ENCODE data around the gene VAV1. TPM values are rescaled to one million over a fixed set of nuclear protein-coding genes. Genes with fewer than 3 reads are reported as not detected.

The VAV1 gene, protein sequence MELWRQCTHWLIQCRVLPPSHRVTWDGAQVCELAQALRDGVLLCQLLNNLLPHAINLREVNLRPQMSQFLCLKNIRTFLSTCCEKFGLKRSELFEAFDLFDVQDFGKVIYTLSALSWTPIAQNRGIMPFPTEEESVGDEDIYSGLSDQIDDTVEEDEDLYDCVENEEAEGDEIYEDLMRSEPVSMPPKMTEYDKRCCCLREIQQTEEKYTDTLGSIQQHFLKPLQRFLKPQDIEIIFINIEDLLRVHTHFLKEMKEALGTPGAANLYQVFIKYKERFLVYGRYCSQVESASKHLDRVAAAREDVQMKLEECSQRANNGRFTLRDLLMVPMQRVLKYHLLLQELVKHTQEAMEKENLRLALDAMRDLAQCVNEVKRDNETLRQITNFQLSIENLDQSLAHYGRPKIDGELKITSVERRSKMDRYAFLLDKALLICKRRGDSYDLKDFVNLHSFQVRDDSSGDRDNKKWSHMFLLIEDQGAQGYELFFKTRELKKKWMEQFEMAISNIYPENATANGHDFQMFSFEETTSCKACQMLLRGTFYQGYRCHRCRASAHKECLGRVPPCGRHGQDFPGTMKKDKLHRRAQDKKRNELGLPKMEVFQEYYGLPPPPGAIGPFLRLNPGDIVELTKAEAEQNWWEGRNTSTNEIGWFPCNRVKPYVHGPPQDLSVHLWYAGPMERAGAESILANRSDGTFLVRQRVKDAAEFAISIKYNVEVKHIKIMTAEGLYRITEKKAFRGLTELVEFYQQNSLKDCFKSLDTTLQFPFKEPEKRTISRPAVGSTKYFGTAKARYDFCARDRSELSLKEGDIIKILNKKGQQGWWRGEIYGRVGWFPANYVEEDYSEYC
- total RNA-seq (2021) (0.73 to 0.83 TPM (median 0.80 TPM) in 3 replicates), Bru-seq, nascent RNA (percentile 12 among the genes with signal in this experiment)
- long read RNA-seq, experiment 1, partial matches to known transcripts, result 1 of 2 reads
- long read RNA-seq, experiment 1, other reads (novel, unspliced or antisense), result 0 of 2 reads
- long read RNA-seq, experiment 2, result 0 reads
- long read RNA-seq, experiment 3, result 0 reads

DNA sequence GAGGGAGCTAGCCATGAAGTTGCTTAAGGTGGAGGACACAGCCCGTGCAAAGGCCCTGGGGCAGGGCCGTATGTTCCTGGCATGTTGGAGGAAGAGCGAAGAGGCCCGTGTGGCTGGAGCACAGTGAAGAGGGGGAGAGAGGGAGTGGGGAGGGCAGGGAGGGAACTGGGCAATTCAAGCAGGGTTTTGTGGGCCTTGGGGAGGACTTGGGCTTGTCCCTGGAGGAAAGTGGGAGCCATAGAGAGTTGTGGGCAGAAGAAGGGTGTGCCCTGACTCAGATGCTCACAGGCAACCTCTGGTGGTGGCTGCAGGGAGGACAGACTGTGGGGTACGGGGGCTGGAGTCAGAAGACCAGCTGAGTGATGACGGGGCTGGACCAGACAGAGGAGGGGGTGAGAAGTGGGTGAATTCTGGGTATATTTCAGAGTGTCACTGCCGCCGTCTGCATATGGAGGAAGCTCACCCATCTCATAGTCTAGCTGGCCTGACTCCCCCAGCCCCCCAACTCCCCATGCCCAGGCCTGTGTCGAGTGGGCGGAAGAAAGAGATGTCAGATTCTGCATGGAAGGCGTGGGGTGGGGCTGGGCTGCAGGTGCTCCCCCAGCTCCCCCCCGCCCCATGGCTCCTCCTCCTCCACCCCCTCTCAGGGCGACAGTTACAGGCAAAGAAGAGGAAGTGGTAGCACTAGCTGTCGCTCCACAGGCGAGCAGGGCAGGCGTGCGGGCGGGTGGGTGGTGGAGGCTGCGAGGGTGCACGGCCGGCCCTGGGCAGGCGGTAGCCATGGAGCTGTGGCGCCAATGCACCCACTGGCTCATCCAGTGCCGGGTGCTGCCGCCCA is at the start of gene VAV1:
Gene VAV1 (plus strand): TSS at position 681 of the 838 bp plus-strand sequence. CDS start 100 bp downstream, at position 781.
- CTCF ChIA-PET, result interaction anchor here (0.6 to 3.5 kb wide), 10 partner anchors 19 to 311 kb away, joined by 3 to 26 read pairs (median 4); partner anchors contain the start of gene GPR108
- POLR2A ChIA-PET, result interaction anchor here (0.5 kb wide), 1 partner anchor 1009 kb away, joined by 4 read pairs; no protein-coding TSS in a partner anchor

DNA sequence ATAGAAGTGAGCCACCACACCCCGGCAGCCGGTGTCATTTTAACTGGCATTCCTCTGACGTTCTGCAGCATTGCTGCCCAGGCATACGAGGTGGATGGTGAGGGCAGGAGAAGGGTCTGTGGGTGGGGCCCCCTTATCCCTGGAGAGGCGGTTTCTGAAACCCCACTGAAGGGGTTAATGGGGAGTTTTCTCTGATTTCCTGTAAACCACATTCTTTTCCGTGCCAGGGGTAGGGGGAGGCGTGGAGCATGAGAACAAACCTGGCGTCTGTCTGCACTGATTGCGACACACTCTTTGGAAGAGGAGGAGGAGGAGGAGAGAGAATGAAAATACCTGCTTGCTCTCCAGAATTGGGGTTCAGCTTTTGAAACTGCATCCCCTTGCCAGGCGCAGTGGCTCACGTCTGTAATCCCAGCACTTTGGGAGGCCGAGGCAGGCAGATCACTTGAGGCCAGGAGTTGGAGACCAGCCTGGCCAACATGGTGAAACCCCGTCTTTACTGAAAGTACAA is 49.3 kb upstream of the VAV1 start:
- CTCF ChIA-PET, result interaction anchor here (1.6 kb wide), 1 partner anchor 10 kb away, joined by 4 read pairs; no protein-coding TSS in a partner anchor
- DNase-seq (ENCODE audit: low spot score) (no peak), ATAC-seq (no peak)
- H3K4me3 Mint-ChIP-seq, result no peak overlapping the region
- no peaks in the 10 kb centered on the region for H3K27me3 Mint-ChIP-seq (ENCODE audit: low read depth)
- peaks cover 10% of the 10 kb centered on the region for H3K4me1 Mint-ChIP-seq
- 0 out of 2 replicates have a peak, but pooled peaks cover 6% of the 10 kb centered on the region for H3K9me3 Mint-ChIP-seq
- POLR2A ChIA-PET, result no interaction called here
- H3K27ac Mint-ChIP-seq, result no peak overlapping the region
- TF ChIP-seq NR2C2 (CRISPR knock-in tag; IDR thresholded peaks at IDR 0.05) (no peak), NFATC4 (CRISPR knock-in tag; IDR thresholded peaks at IDR 0.05) (no peak), ZNF138 (CRISPR knock-in tag; conservative IDR thresholded peaks at IDR 0.05) (no peak)
- TF ChIP-seq, protein P1, sequence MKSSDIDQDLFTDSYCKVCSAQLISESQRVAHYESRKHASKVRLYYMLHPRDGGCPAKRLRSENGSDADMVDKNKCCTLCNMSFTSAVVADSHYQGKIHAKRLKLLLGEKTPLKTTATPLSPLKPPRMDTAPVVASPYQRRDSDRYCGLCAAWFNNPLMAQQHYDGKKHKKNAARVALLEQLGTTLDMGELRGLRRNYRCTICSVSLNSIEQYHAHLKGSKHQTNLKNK (CRISPR knock-in tag; IDR thresholded peaks at IDR 0.05), result no peak
- H3K36me3 Mint-ChIP-seq, result no peaks in the 10 kb centered on the region

More for the DNA sequence above, at the start of gene VAV1:
- Mint-ChIP-seq H3K27me3 (ENCODE audit: low read depth) (no peaks in the 10 kb centered on the region; the same call in 1 of the 2 replicates), H3K4me1 (peaks cover 6% of the 10 kb centered on the region; the same call in 1 of the 2 replicates), H3K4me3 (no peak within 1 kb of the TSS), H3K9me3 (peaks cover 18% of the 10 kb centered on the region), H3K36me3 (peaks cover 6% of the 10 kb centered on the region; the same call in 1 of the 2 replicates), H3K27ac (no peak within 1 kb of the TSS)
- TF ChIP-seq GTF2I (CRISPR knock-in tag; conservative IDR thresholded peaks at IDR 0.05) (peak; percentile 52; the same call in 1 of the 2 replicates), ZNF396 (CRISPR knock-in tag; IDR thresholded peaks at IDR 0.05; ENCODE audit: borderline replicate concordance) (no peak)
- peak; percentile 30 for DNase-seq (ENCODE audit: low spot score)
- no peak for ATAC-seq

DNA sequence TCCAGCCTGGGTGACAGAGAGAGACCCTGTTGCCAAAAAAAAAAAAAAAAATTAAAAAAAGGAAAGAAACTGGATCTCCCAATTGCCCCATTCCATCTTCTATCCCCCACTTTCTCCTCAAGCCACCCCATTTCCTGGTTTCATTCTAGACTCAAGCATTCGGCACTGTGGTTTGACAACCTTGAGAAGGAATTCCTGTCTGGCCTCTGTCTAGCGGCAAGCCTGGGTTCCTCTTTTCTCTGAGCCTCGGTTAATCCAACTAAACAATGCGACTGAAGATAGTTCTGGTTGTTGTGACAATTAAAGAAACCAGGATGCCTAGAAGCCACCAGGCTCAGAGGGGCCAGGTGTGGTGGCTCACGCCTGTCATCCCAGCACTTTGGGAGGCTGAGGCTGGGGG is 48.8 kb upstream of the VAV1 start:
- Mint-ChIP-seq H3K4me1 (peaks cover 10% of the 10 kb centered on the region), H3K27me3 (ENCODE audit: low read depth) (no peaks in the 10 kb centered on the region), H3K36me3 (no peaks in the 10 kb centered on the region), H3K4me3 (no peak overlapping the region), H3K27ac (no peak overlapping the region), H3K9me3 (0 out of 2 replicates have a peak, but pooled peaks cover 6% of the 10 kb centered on the region)
- DNase-seq (ENCODE audit: low spot score) (no peak), ATAC-seq (no peak)
- ChIA-PET CTCF (interaction anchor here (1.7 kb wide), 1 partner anchor 10 kb away, joined by 10 read pairs; no protein-coding TSS in a partner anchor), POLR2A (no interaction called here)
- TF ChIP-seq PRRX2 (CRISPR knock-in tag; IDR thresholded peaks at IDR 0.05) (no peak), ATF1 (CRISPR knock-in tag; IDR thresholded peaks at IDR 0.05) (no peak), HMGA2 (CRISPR knock-in tag; IDR thresholded peaks at IDR 0.05) (no peak), GRHL2 (CRISPR knock-in tag; IDR thresholded peaks at IDR 0.05; ENCODE audit: insufficient replicate concordance, severe bottlenecking) (no peak), ESRRA (CRISPR knock-in tag; IDR thresholded peaks at IDR 0.05; ENCODE audit: borderline replicate concordance) (no peak), CREM (CRISPR knock-in tag; IDR thresholded peaks at IDR 0.05) (no peak), JAZF1 (CRISPR knock-in tag; IDR thresholded peaks at IDR 0.05) (no peak), ZNF317 (CRISPR knock-in tag; IDR thresholded peaks at IDR 0.05; ENCODE audit: borderline replicate concordance, low read depth) (no peak), FOXP1 (CRISPR knock-in tag; IDR thresholded peaks at IDR 0.05; ENCODE audit: borderline replicate concordance) (no peak)
- TF ChIP-seq, protein P2, sequence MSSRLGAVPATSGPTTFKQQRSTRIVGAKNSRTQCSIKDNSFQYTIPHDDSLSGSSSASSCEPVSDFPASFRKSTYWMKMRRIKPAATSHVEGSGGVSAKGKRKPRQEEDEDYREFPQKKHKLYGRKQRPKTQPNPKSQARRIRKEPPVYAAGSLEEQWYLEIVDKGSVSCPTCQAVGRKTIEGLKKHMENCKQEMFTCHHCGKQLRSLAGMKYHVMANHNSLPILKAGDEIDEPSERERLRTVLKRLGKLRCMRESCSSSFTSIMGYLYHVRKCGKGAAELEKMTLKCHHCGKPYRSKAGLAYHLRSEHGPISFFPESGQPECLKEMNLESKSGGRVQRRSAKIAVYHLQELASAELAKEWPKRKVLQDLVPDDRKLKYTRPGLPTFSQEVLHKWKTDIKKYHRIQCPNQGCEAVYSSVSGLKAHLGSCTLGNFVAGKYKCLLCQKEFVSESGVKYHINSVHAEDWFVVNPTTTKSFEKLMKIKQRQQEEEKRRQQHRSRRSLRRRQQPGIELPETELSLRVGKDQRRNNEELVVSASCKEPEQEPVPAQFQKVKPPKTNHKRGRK (CRISPR knock-in tag; IDR thresholded peaks at IDR 0.05; ENCODE audit: borderline replicate concordance), result no peak
- TF ChIP-seq, protein P3, sequence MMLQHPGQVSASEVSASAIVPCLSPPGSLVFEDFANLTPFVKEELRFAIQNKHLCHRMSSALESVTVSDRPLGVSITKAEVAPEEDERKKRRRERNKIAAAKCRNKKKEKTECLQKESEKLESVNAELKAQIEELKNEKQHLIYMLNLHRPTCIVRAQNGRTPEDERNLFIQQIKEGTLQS (CRISPR knock-in tag; conservative IDR thresholded peaks at IDR 0.05), result no peak
- TF ChIP-seq, protein P4, sequence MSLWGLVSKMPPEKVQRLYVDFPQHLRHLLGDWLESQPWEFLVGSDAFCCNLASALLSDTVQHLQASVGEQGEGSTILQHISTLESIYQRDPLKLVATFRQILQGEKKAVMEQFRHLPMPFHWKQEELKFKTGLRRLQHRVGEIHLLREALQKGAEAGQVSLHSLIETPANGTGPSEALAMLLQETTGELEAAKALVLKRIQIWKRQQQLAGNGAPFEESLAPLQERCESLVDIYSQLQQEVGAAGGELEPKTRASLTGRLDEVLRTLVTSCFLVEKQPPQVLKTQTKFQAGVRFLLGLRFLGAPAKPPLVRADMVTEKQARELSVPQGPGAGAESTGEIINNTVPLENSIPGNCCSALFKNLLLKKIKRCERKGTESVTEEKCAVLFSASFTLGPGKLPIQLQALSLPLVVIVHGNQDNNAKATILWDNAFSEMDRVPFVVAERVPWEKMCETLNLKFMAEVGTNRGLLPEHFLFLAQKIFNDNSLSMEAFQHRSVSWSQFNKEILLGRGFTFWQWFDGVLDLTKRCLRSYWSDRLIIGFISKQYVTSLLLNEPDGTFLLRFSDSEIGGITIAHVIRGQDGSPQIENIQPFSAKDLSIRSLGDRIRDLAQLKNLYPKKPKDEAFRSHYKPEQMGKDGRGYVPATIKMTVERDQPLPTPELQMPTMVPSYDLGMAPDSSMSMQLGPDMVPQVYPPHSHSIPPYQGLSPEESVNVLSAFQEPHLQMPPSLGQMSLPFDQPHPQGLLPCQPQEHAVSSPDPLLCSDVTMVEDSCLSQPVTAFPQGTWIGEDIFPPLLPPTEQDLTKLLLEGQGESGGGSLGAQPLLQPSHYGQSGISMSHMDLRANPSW (CRISPR knock-in tag; conservative IDR thresholded peaks at IDR 0.05; ENCODE audit: low read depth), result no peak
- TF ChIP-seq, protein P5, sequence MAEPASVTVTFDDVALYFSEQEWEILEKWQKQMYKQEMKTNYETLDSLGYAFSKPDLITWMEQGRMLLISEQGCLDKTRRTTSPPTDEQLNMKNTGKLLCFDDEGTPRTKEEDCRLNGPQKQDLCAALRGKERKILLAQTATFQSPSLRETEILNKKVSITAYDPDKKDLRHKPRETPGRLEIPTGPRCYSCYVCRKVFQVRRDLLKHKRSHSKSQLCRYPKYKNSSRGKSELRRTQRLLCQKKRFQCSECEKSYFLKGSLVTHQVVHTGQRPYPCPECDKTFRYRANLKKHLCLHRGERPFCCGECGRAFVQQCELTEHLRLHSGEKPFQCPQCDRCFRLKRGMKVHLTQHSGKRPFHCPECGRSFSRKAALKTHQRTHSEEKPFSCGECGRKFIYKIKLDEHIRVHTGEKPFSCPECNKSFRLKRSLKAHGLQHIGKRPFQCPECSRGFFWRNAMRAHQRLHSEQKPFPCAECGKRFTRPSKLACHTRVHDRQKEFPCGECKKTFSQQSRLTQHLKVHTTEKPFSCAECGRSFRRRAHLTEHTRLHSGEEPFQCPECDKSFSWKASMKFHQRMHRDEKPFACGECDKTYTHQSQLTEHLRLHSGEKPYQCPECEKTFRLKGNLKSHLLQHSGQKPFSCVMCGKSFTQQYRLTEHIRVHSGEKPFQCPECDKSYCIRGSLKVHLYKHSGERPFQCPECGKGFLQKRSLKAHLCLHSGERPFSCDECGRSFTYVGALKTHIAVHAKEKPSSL (CRISPR knock-in tag; conservative IDR thresholded peaks at IDR 0.05), result no peak
